GM12878 (cell line): ENCODE measurements around the gene KIDINS220.

ENCODE experiments used
- ATF2 ChIP-seq: IDR thresholded peaks from 2 replicates; pipeline ENCODE4 v1.6.1; 2012; ENCODE audit warnings: low read length, inconsistent platforms
- CTCF ChIP-seq, 3 experiments: IDR thresholded peaks in 2 of 3; conservative IDR thresholded peaks in 1 of 3; 2 replicates each; pipeline ENCODE4 v1.5.1; 2011; ENCODE audit warnings: low read depth in 3 of 3, low read length in 3 of 3, mild to moderate bottlenecking in 3 of 3, control low read depth in 2 of 3, moderate library complexity in 2 of 3, inconsistent platforms in 1 of 3, mixed read lengths in 1 of 3; ENCODE audit not compliant: control insufficient read depth in 2 of 3, insufficient read depth in 1 of 3; ENCODE audit errors: extremely low read depth in 1 of 3
- ESRRA ChIP-seq: IDR thresholded peaks from 2 replicates; pipeline ENCODE4 v1.6.1; 2012; ENCODE audit warnings: mild to moderate bottlenecking, low read length, improper control_type of control experiment
- JUND ChIP-seq: IDR thresholded peaks from 2 replicates; pipeline ENCODE4 v1.6.1; 2012; ENCODE audit warnings: low read depth, mild to moderate bottlenecking, low read length, improper control_type of control experiment, moderate library complexity
- MYC ChIP-seq: IDR thresholded peaks from 2 replicates; pipeline ENCODE4 v1.6.1; 2011; ENCODE audit warnings: mild to moderate bottlenecking, low read length, moderate library complexity, inconsistent platforms; ENCODE audit not compliant: insufficient read depth, insufficient replicate concordance, insufficient read length, severe bottlenecking
- REST ChIP-seq: IDR thresholded peaks from 2 replicates; pipeline ENCODE4 v1.6.1; 2012; ENCODE audit warnings: mild to moderate bottlenecking, low read depth, low read length
- TCF7 ChIP-seq: IDR thresholded peaks from 2 replicates; pipeline ENCODE4 v1.6.1; 2014; ENCODE audit warnings: antibody characterized with exemption, borderline replicate concordance
- ZNF274 ChIP-seq: IDR thresholded peaks from one replicate; pipeline ENCODE4 v1.8.0; 2011; ENCODE audit not compliant: insufficient read length, insufficient read depth
- ZZZ3 ChIP-seq: IDR thresholded peaks from 2 replicates; pipeline ENCODE4 v1.6.1; 2011; ENCODE audit warnings: low read depth; ENCODE audit not compliant: control insufficient read depth, insufficient read length

GRCh38 chr2:8833853-8834252 is 3.6 kb downstream of the KIDINS220 start:
- TF ChIP-seq CTCF (IDR thresholded peaks at IDR 0.05 in 2 of 3, conservative IDR thresholded peaks at IDR 0.05 in 1 of 3; ENCODE audit: control insufficient read depth in 2 of 3, extremely low read depth in 1 of 3, insufficient read depth in 1 of 3, low read depth in 3 of 3, low read length in 3 of 3) (no peak), ZNF274 (no peak), JUND (no peak), ZZZ3 (no peak), REST (no peak), ATF2 (no peak), TCF7 (no peak), MYC (no peak), ESRRA (no peak)
